NCI-H748 (cell line): ENCODE results near the gene SIX5.
A peak's percentile ranks its signal among the peaks of the same experiment; 100 is the strongest.

Experiments used
- DNase-seq: peaks from one replicate; lab custom pipeline; 2025; ENCODE audit not compliant: unreplicated experiment; lab: John Stamatoyannopoulos, UW

SIX5 gene

GRCh38 chr19:45777395-45777961, 8.4 kb upstream of the SIX5 start:
- no peak for DNase-seq

GRCh38 chr19:45774765-45775164, 5.7 kb upstream of the SIX5 start:
- no peak for DNase-seq

- DNase-seq: no peak
Observed at GRCh38 chr19:45773384-45773783, 4.3 kb upstream of the SIX5 start.

- no peak for DNase-seq
Observed at GRCh38 chr19:45772912-45773311, 3.9 kb upstream of the SIX5 start.

- no peak for DNase-seq
Observed at GRCh38 chr19:45772130-45772840, 3.2 kb upstream of the SIX5 start.

- DNase-seq: peak; percentile 29
Observed at GRCh38 chr19:45771311-45771933, 2.4 kb upstream of the SIX5 start.

DNA sequence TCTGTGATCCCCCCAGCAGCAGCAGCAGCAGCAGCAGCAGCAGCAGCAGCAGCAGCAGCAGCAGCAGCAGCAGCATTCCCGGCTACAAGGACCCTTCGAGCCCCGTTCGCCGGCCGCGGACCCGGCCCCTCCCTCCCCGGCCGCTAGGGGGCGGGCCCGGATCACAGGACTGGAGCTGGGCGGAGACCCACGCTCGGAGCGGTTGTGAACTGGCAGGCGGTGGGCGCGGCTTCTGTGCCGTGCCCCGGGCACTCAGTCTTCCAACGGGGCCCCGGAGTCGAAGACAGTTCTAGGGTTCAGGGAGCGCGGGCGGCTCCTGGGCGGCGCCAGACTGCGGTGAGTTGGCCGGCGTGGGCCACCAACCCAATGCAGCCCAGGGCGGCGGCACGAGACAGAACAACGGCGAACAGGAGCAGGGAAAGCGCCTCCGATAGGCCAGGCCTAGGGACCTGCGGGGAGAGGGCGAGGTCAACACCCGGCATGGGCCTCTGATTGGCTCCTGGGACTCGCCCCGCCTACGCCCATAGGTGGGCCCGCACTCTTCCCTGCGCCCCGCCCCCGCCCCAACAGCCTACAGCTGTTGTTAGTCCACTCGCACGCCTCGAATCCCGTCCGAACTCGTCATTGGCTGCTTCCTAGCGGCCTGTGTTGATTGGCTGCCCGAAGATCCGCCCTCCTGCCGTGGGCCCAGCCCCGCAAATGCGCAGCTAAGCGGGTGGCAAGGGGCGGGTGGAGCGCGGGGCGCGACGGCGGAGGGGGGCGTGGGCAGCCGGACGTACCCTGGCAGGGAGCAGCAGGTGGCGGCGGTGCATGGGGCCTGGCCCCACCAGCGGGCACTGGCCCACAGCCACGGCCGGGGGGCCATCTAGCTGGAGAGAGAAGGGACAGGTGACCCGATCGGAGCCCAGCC, 1.4 kb upstream of the SIX5 start:
- peak; percentile 99 for DNase-seq

GRCh38 chr19:45769821-45770191, 754 bp upstream of the SIX5 start:
- peak; percentile 71 for DNase-seq

- peak; percentile 65 for DNase-seq
Observed at GRCh38 chr19:45768655-45768983, 433 bp downstream of the SIX5 start.

DNA sequence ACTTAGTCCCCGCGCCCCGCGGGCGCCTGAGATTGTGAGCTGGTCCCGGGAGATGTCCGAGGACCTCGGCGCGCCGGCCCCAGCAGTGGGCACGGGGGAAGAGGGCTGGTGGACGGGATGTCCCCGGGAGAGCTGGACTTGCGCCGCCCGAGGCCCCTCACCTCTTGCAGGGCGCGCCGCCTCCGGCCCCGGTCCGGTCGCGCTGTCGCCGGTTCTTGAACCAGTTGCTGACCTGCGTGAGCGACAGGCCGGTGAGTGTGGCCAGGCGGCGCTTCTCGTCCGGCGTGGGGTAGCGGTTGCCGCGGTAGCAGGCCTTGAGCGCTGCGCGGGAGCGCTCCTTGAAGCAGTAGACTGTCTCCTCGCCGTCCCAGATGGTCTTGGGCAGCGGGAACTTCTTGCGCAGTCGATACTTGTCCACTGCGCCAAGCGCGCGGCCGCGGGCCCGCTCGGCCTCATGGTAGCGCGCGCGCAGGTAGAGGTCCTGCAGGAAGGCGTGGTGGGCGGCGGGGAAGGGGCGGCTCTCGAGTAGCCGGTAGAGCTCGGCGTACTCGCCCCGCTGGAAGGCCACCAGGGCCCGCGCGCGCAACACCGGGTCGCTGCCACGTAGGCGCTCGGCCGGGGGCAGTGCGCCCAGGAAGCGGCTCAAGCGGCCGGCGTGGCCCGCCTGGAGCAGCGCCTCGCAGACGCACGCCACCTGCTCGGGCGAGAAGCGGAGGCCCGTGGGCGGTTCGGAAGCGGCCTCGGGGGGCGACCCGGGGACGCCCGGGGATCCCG, 984 bp downstream of the SIX5 start:
- DNase-seq: peak; percentile 79

GRCh38 chr19:45767410-45767880, 1.6 kb downstream of the SIX5 start:
- peak; percentile 60 for DNase-seq

DNA sequence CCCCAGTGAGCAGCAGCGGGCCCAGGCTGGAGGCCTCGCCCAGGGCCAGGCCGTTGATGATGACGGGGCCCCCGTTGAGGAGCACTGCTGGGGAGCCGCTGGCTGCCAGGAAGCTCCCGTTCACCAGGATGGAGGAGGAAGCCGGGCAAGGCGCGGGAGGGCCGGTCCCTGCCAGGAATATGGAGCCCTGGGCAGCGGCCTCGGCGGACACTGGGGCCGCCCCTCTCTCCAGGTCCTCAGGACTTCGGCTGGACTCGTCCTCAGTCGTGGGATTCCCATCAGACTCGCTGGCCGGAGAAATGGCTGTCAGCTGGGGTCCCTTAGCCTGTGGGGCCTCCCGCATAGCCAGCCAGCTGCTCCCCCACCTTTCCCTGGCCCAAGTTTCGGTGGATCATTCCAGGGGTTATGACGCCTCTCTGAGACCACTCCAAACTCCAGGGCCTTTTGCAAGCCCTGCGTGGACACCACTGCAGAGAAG, 2.1 kb downstream of the SIX5 start:
- no peak for DNase-seq

GRCh38 chr19:45766296-45766868, 2.7 kb downstream of the SIX5 start:
- DNase-seq: no peak

GRCh38 chr19:45765702-45766295, 3.3 kb downstream of the SIX5 start:
- no peak for DNase-seq

GRCh38 chr19:45764945-45765701, 3.9 kb downstream of the SIX5 start:
- DNase-seq: no peak

DNA sequence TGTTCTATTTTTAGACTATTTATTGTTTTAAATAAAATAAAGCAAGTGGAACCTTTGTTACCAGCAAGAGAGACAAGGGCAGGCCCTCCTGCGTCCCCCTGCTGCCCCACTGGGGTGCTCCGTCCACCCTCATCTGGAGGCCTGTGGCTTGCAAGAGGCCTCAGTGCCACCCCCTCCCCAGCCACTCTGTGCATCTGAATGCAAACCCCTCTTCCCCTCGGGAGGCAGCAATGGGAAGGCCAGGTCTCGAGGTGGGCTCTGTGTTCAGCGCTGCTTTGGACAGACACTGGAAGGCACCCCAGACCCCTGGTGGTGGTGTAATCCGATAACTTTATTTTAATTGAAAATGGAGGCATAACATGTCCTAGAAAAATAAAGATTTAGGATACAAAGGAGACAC, 4.6 kb downstream of the SIX5 start:
- no peak for DNase-seq

GRCh38 chr19:45763691-45764294, 5.3 kb downstream of the SIX5 start:
- no peak for DNase-seq

- DNase-seq: no peak
Observed at GRCh38 chr19:45762870-45763631, 6.0 kb downstream of the SIX5 start.
